ENCODE results near the gene PHRF1. TPM values are rescaled to one million over a fixed set of nuclear protein-coding genes. Genes with fewer than 3 reads are reported as not detected.

The PHRF1 gene
- total RNA-seq, 1 donor: 29.4 TPM

GRCh38 chr11:612961-613300 is 36.7 kb downstream of the PHRF1 start:
- H3K4me3 ChIP-seq (ENCODE audit: low read depth, low read length): no peak overlapping the region
- TF ChIP-seq, protein P1, sequence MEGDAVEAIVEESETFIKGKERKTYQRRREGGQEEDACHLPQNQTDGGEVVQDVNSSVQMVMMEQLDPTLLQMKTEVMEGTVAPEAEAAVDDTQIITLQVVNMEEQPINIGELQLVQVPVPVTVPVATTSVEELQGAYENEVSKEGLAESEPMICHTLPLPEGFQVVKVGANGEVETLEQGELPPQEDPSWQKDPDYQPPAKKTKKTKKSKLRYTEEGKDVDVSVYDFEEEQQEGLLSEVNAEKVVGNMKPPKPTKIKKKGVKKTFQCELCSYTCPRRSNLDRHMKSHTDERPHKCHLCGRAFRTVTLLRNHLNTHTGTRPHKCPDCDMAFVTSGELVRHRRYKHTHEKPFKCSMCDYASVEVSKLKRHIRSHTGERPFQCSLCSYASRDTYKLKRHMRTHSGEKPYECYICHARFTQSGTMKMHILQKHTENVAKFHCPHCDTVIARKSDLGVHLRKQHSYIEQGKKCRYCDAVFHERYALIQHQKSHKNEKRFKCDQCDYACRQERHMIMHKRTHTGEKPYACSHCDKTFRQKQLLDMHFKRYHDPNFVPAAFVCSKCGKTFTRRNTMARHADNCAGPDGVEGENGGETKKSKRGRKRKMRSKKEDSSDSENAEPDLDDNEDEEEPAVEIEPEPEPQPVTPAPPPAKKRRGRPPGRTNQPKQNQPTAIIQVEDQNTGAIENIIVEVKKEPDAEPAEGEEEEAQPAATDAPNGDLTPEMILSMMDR (IDR thresholded peaks at IDR 0.05; ENCODE audit: insufficient read depth, low read depth, low read length): no peak
- DNase-seq (ENCODE audit: low read depth): no peak

DNA sequence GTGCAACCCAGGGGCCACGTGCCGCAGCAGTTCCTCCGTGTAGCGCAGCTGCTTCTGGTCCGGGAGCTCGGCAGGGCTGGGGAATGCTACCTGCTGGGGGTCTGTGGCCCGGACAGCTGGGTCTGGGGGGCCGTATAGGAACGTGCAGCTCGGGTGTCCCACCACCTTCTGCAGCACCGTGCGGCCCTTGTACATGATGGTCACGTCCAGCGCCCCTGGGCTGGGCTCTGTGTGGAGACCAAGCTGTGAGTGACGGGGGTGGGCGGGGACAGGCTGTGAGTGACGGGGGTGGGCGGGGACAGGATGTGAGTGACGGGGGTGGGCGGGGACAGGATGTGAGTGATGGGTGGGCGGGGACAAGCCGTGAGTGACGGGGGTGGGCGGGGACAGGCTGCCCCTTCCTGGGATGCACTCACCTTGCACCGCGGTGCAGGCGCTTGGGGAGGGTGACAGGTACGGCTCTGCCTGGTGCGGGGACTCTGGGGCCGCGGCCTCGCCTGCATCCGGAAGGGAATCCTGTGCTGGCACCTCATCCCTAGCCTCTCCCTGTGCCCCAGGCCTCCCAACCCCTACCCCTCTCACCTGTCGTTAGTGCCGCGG is 37.2 kb downstream of the PHRF1 start:
- DNase-seq (ENCODE audit: low read depth): peak; percentile 30
- TF ChIP-seq, protein P1 (IDR thresholded peaks at IDR 0.05; ENCODE audit: insufficient read depth, low read depth, low read length): no peak
- no peak overlapping the region for H3K4me3 ChIP-seq (ENCODE audit: low read depth, low read length)

GRCh38 chr11:614021-614622 is 37.9 kb downstream of the PHRF1 start:
- no peak for DNase-seq (ENCODE audit: low read depth)
- TF ChIP-seq, protein P1 (IDR thresholded peaks at IDR 0.05; ENCODE audit: insufficient read depth, low read depth, low read length): no peak
- H3K4me3 ChIP-seq (ENCODE audit: low read depth, low read length): no peak overlapping the region

DNA sequence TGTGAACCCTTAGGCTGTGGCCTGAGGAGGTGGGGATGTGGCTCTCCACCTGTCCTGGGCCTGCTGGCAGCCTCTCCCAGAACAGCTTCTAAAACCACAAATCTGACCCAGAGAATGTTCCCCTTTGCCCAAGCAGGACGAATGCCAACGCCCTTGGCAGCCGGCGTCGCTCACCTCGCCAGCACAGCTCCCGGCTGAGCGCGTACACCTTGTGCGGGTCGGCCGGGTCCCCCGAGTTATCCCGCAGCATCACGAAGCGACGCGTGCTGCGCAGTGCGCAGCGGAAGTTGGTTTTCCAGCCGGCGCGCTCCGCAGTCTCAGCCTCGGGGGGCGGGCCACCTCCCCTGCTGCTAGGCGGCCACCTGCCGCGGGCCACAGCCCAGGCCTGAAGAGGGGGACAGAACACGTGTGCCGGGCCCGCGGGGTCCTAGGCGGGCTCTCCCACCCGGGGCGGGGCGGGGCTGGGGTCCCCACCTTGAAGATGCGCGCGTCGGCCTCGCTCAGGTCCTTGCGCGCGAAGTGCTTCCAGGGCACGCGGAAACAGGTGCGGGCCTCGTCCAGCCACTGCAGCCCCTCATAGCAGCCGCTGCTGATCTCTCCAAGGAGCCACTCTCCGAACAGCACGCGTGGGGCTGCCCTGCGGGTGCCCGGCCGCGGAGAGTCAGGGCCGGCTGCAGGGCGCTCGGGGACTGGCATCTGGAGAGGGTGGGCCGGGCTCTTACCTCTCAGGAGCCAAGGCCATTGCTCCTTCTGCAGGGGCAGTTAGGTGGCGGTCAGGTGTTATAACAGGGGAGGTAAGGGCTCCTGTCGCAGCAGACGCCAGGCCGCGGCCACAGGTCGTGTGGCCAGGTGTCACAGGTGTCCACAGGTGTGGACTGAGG is 38.6 kb downstream of the PHRF1 start:
- TF ChIP-seq, protein P1 (IDR thresholded peaks at IDR 0.05; ENCODE audit: insufficient read depth, low read depth, low read length): no peak
- DNase-seq (ENCODE audit: low read depth): no peak
- peak overlapping the region; percentile 80 for H3K4me3 ChIP-seq (ENCODE audit: low read depth, low read length)

DNA sequence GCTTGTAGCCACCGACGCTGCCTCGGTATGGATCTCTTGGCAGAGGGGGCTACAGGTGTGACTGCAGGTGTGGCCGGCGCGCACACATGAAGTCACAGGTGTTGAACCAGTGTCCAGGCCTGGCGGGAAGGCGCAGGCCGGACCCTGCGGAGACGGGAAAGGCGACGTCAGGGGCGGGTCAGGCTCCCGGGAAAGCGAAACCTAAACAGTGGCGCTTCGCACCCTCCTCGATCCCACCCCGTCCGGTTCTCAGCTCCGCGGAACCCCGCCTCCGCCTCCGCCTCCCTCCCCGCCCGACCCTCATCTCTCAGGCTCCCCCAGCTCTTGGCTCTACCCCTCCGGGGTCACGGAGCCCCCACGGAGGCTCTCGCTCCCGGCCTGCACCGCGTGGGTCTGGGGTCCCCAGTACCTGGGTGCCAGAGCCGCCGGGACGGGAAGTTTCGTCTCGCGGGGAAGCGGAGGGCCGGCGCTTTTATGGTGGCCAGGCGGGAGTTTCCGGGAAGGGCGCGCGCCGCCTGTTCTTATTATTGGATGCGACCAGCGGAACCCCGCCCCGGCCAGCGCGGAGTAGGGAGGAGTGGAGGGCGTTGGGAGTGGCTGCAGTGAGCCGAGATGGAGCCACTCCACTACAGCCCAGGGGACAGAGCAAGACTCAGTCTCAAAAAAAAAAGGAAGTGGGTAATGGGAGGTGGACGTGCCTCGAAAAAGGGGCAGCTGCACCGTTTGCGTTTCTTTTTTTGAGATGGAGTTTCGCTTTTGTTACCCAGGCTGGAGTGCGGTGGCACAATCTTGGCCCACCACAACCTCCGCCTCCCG is 39.4 kb downstream of the PHRF1 start, which contains the start of gene IRF7:
TSS of gene IRF7 (minus strand) at position 447 of the 816 bp plus-strand sequence. CDS start 586 bp downstream, outside the sequence.
- H3K4me3 ChIP-seq (ENCODE audit: low read depth, low read length): peak within 1 kb of the TSS; percentile 80
- TF ChIP-seq, protein P1 (IDR thresholded peaks at IDR 0.05; ENCODE audit: insufficient read depth, low read depth, low read length): no peak
- peak; percentile 93 for DNase-seq (ENCODE audit: low read depth)

All from fibroblast of villous mesenchyme (primary cell).